HTR-8/SVneo (cell line): ENCODE measurements around the gene ADAM17.

ENCODE experiments used
- DNase-seq: peaks from one replicate; pipeline ENCODE4 v3.0.0; 2011; ENCODE audit warnings: low spot score, mixed read lengths; ENCODE audit not compliant: insufficient read length
- FAIRE-seq: peaks from 2 replicates; lab custom pipeline; 2011; peaks lifted over from hg19 to GRCh38; lab: Jason Lieb, UNC

ADAM17 gene

DNA sequence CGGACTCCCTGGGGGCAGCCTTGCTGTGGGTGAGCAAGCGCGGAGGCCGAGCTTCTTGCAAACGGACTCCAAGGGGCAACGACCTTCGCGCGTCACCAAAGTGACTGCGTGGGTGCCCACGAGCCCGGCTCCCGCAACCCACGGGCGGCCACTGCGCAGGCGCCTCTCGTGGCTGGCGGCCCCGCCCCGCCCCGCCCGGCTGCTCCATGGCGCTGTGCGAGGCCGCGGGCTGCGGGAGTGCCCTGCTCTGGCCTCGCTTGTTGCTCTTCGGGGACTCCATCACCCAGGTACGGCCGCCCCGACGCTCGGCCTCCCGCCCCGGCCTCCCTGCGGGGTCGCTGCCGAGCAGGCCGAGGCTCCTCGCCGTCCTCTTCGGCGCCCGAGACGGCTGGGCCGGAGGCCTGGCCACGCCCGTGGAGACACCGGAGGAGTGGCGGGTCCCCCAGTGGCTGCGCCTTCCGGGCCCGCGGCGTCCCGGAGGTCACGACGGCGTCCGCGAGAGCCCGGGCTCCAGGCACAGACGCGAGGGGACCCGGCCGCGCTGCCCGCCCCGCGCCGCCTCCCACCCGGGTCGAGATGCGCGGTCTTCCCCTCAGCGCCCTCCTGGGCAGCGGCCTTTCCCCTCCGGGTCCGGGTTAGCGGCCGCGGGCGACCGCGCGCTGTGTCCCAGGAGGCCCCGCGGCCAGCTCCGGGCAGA lies 81.1 kb downstream of the ADAM17 start, which contains the start of gene IAH1:
IAH1 (plus strand) TSS at position 191 of the 697 bp plus-strand sequence; CDS start at position 207, 16 bp downstream.
- FAIRE-seq (no peak), DNase-seq (peak; percentile 75)

GRCh38 chr2:9473985-9474360 lies 81.7 kb downstream of the ADAM17 start:
- DNase-seq (no peak), FAIRE-seq (no peak)

DNA sequence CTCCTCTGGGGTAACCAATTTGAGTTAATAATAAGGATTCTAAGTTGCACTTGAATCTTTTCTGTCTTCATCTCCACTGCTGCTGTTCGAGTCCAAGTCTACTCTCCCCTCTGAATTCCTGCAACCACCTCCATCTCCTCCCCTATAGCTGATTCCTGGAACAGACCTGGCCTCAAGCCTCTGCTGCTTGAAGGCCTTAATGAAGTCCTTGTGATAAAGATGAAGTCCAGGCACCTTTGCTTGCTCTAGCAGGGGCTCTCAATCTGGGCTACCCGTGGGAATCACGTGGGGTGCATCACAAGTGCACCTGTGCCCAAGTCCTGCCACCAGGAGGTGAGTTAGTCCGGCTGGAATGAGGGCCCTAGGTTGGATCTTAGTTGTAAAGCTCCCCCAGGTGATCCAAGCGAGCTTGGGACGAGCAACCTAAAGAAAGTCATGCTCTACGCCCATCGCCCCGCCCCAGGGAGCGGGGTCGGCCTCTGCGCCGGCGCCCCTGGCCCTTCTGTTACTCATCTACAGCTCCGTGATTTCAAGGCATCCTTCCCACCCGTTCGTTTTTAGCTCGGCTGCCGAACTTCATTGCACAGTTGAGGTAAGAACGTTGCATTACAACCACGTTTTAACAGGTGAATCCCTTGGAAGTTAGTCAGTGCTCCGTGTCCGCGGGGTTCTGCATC lies 82.2 kb downstream of the ADAM17 start:
- FAIRE-seq (no peak), DNase-seq (no peak)

GRCh38 chr2:9472511-9472910 lies 83.1 kb downstream of the ADAM17 start:
- DNase-seq (no peak), FAIRE-seq (no peak)

- DNase-seq (no peak), FAIRE-seq (no peak)
Measured at GRCh38 chr2:9471206-9471605, 84.4 kb downstream of the ADAM17 start.

- DNase-seq (no peak), FAIRE-seq (no peak)
Measured at GRCh38 chr2:9467687-9468086, 87.9 kb downstream of the ADAM17 start.

DNA sequence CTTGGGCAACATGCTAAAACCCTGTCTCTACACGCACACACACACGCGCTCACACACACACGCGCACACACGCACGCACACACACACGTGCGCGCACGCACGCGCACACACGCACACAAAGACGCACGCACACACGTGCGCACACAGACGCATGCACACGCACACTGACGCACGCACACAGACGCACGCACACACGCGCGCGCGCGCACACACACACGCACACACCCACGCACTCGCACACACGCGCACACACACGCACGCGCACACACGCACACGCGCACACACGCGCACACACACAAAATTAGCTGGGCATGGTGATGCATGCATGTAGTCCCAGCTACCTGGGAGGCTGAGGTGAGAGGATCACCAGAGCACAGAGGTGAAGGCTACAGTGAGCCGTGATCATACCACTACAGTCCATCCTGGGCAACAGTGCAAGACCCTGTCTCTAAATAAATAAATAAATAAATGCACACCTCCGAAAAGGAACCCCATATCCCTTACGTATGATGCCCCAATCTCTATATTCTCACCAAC lies 89.4 kb downstream of the ADAM17 start:
- FAIRE-seq = peak; percentile 80
- DNase-seq = no peak

GRCh38 chr2:9465170-9465569 lies 90.5 kb downstream of the ADAM17 start:
- DNase-seq = no peak

DNA sequence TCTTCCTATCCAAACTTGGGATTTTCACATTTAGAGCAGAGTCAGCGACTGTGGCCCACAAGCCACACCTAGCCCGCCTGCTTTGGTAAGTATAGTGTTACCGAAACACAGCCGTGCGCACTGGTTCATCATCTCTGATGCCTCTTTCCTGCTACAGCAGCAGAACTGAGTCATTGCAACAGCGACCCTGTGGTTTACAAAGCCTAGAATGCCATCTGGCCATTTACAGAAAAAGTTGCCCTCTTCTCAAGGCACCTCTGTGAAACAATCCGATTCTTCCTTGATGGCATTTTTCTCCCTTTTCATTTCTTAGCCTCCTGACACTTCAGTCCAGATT lies 92.0 kb downstream of the ADAM17 start:
- FAIRE-seq = no peak
- no peak for DNase-seq

More at GRCh38 chr2:9465170-9465569, 90.5 kb downstream of the ADAM17 start:
- FAIRE-seq = no peak

GRCh38 chr2:9462886-9463697 lies 92.5 kb downstream of the ADAM17 start:
- no peak for FAIRE-seq
- no peak for DNase-seq

DNA sequence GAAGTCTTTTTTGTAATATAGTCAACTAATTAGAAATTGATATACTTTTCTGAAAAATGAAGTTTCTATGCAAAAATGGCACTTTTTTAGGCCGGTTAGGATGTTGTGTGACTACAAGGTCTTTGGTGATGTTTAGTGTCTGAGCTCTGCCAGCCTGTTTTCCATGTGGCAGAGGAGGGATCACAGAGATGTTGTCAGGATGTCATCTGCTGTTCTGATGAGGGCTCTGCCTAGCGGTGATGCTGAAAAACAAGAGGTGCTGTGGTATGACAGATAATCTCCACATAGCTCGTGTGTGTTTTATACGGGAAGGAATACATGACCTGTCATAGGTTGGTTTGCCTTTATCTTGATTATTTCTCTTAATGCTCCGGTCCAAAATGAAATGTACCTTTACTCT lies 93.3 kb downstream of the ADAM17 start:
- no peak for FAIRE-seq
- no peak for DNase-seq

DNA sequence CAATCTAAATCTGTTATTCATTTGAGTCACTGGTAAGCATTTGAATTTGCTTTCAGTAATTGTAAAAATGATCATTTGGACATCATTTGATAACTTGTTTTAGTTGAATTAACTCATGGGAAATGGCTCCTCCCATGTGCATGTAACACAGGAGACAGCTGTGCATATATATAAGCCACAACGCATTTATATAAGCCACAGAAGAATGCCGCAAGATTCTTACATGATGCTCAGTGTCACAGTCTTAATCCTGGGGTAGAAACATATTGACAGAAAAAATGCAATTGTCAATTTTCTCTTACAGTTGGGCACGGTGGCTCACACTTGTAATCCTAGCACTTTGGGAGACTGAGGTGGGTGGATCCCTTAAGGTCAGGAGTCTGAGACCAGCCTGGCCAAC lies 94.6 kb downstream of the ADAM17 start:
- no peak for DNase-seq
- no peak for FAIRE-seq

DNA sequence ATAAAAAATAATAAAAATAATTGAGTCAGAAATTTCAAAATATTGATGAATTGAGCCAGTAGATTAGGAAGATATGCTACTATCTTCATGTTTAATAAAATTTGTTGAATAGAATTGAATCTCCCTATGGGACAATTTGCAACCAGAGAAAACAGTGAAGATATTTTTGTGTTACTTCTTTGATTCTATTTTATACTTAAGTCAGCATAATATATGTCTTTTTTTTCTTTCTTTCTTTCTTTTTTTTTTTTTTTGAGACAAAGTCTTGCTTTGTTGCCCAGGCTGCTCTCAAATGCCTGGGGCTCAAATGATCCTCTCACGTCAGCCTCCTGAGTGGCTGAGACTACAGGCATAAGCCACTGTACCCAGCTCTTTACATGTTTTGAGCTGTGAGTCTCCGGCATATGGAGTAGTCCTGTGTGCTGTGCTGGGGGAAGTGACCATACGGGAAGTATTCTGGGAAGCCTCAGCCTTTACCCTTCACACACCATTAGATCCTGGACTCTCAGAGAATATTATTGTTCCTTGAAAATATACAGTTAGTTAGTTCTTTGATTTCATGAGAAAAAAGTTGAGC lies 95.1 kb downstream of the ADAM17 start:
- FAIRE-seq (no peak), DNase-seq (no peak)

- FAIRE-seq = no peak
Measured at GRCh38 chr2:9451231-9451630, 104.4 kb downstream of the ADAM17 start.

DNA sequence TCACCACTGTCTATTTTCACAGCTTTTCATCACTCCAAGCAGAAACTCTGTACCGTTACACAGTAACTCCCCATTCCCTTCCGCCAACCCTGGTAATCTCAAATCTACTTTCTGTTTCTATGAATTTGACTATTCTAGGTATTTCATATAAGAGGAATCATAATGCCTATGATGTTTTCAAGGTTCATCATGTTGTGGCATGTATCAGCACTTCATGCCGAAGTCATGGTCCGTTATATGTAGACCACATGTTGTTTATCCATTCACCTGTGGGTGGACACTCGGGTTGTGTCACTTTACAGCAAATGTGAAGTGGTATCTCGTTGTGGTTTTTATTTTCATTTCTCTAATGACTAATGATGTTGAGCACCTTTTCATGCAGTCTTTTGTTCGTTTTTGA lies 110.5 kb downstream of the ADAM17 start:
- no peak for DNase-seq
- FAIRE-seq = no peak

More at GRCh38 chr2:9451231-9451630, 104.4 kb downstream of the ADAM17 start:
- no peak for DNase-seq

DNA sequence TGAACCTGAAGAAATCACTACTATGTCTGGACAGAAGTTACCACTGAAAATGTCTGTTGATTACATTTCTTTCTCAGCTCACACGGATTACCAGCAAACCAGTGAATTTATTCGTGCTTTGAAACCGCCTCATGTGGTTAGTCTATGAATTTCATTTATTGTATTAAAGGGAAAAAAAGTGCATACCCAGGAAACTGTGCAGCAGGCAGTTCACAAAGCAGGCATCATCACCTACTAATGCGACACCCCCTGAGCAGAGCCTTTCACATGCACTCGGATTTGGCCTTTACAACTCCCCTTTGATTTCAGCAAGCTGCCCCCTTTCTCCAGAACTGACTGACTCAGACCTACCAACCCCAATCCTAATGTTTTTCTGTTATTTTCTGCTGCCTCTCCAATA lies 112.1 kb downstream of the ADAM17 start:
- FAIRE-seq = no peak
- no peak for DNase-seq

GRCh38 chr2:9441556-9441955 lies 114.1 kb downstream of the ADAM17 start:
- FAIRE-seq = no peak
- DNase-seq = no peak

DNA sequence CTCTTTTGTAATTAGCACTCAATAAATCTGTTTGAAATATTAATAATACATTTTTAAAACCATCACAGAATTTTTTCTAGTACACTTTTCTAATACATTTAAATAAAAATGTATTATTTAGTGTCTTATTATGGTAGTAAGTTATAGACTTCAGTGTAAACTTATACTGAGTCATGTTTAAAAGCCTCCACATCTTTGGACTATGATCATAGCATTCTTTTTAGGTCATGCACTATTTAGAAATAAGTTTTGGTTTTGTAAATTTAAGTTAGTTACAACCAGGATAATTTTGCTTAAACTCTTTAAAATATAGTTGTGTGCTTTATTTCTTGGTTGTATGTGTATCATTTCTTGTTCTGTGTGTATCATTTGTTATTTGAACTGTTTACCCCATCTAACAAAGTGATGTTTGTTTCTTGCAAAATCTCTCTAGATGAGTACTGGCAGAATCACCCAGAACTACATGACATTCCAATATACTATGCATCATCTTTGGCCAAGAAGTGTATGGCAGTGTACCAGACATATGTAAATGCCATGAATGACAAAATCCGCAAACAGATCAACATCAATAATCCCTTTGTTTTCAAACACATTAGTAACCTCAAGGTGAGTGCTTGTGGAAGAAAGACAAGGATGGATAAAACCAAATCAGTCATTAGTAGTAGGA lies 115.4 kb downstream of the ADAM17 start:
- FAIRE-seq (no peak), DNase-seq (no peak)

- DNase-seq (no peak), FAIRE-seq (peak; percentile 20)
Measured at GRCh38 chr2:9439536-9439935, 116.1 kb downstream of the ADAM17 start.
